ENCODE results near the gene APOLD1.

DNA sequence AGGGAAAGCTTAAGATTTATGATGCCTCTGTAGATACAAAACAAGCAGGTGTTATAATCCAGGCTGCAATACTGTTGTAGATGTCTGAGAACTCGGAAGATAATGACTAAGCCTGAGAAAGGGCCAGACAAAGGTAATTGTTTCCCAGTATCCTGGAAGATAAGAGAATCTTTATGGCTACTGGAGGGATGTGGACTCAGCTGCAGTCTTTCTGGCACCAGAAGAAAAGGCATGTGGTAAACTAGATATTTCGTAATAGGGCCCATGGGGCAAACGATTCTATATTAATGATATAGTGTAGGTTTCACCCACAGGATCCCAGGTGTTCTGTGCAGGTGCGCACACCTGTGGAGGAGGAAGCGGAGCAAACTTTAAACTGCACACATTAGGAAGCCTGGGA lies 9.2 kb upstream of the APOLD1 start:
- TF ChIP-seq POLR2A (IDR thresholded peaks at IDR 0.05), result no peak
- TF ChIP-seq, protein P1, sequence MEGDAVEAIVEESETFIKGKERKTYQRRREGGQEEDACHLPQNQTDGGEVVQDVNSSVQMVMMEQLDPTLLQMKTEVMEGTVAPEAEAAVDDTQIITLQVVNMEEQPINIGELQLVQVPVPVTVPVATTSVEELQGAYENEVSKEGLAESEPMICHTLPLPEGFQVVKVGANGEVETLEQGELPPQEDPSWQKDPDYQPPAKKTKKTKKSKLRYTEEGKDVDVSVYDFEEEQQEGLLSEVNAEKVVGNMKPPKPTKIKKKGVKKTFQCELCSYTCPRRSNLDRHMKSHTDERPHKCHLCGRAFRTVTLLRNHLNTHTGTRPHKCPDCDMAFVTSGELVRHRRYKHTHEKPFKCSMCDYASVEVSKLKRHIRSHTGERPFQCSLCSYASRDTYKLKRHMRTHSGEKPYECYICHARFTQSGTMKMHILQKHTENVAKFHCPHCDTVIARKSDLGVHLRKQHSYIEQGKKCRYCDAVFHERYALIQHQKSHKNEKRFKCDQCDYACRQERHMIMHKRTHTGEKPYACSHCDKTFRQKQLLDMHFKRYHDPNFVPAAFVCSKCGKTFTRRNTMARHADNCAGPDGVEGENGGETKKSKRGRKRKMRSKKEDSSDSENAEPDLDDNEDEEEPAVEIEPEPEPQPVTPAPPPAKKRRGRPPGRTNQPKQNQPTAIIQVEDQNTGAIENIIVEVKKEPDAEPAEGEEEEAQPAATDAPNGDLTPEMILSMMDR (IDR thresholded peaks at IDR 0.05), result no peak
